Measurements from ENCODE around the gene DLX1. TPM values are rescaled to one million over a fixed set of nuclear protein-coding genes. Genes with fewer than 3 reads are reported as not detected.

DLX1 gene
- polyA plus RNA-seq, 3 donors, result 0.05 TPM; not detected in 2

DNA sequence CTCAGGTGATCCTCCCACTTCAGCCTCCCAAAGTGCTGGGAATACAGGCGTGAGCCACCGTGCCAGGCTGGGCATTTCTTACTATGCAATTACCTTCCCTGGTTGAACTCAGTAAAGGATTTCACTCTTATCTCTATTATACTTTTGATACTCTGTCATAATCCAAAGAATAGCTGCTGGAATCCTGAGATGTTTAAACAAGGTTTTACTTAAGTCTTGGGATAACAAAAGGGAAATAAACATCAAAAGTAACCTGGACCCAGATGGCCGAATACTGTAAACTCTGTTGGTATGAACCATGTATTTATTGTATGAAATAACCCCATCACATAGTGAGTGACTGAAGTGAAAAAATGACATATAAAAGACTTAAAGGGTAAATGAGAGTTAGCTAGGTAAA, 29.3 kb downstream of the DLX1 start:
- peaks cover 0 to 5% (median 3%) of the 10 kb centered on the region in 7 donors for H3K9me3 Mint-ChIP-seq
- H3K27ac Mint-ChIP-seq, result no peak overlapping the region
- peaks cover 0 to 4% of the 10 kb centered on the region in 2 donors for H3K9me3 ChIP-seq (replicated peaks in 1 of 2; ENCODE audit: control insufficient read depth in 1 of 2, insufficient read depth in 1 of 2, low read length in 2 of 2)
- no CpG with 5 or more reads among the region's 3 CpGs for WGBS (ENCODE audit: insufficient coverage)
- H3K4me1 Mint-ChIP-seq, result peaks cover 12% of the 10 kb centered on the region
- H3K4me1 ChIP-seq (ENCODE audit: control insufficient read depth in 1 of 2, insufficient read depth in 2 of 2, low read length in 2 of 2), result peaks cover 7% of the 10 kb centered on the region in 2 donors
- TF ChIP-seq, protein P1, sequence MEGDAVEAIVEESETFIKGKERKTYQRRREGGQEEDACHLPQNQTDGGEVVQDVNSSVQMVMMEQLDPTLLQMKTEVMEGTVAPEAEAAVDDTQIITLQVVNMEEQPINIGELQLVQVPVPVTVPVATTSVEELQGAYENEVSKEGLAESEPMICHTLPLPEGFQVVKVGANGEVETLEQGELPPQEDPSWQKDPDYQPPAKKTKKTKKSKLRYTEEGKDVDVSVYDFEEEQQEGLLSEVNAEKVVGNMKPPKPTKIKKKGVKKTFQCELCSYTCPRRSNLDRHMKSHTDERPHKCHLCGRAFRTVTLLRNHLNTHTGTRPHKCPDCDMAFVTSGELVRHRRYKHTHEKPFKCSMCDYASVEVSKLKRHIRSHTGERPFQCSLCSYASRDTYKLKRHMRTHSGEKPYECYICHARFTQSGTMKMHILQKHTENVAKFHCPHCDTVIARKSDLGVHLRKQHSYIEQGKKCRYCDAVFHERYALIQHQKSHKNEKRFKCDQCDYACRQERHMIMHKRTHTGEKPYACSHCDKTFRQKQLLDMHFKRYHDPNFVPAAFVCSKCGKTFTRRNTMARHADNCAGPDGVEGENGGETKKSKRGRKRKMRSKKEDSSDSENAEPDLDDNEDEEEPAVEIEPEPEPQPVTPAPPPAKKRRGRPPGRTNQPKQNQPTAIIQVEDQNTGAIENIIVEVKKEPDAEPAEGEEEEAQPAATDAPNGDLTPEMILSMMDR (IDR thresholded peaks at IDR 0.05), result no peak
- no peaks in the 10 kb centered on the region for H3K79me2 ChIP-seq (ENCODE audit: insufficient read depth, low read length)
- H3K36me3 ChIP-seq (replicated peaks in 1 of 2; ENCODE audit: control insufficient read depth in 1 of 2, insufficient read depth in 2 of 2, low read length in 2 of 2), result no peaks in the 10 kb centered on the region
- H3K27ac ChIP-seq (ENCODE audit: low read depth in 1 of 2, low read length in 2 of 2), result no peak overlapping the region
- H3K9ac ChIP-seq (ENCODE audit: insufficient read depth, low read length, poor library complexity, severe bottlenecking), result no peak overlapping the region
- intact Hi-C loops (cut with micrococcal nuclease), result no loop called here
- H3K4me2 ChIP-seq (replicated peaks; ENCODE audit: extremely low read depth, low read length, poor library complexity, severe bottlenecking), result no peak overlapping the region
- no peak overlapping the region for H2AFZ ChIP-seq (ENCODE audit: insufficient read depth, low read depth, low read length, poor library complexity, severe bottlenecking)
- H3K4me3 ChIP-seq (replicated peaks in 1 of 3; ENCODE audit: low read depth in 2 of 3, low read length in 3 of 3), result no peak overlapping the region
- DNase-seq, result no peak
- no peak overlapping the region for H3K4me3 Mint-ChIP-seq
- no peaks in the 10 kb centered on the region for H4K20me1 ChIP-seq (ENCODE audit: insufficient read depth, low read length)
- H3K27me3 Mint-ChIP-seq (ENCODE audit: low read depth in 3 of 3), result peaks cover 12 to 33% (median 23%) of the 10 kb centered on the region in 3 donors
- H3K27me3 ChIP-seq (ENCODE audit: control insufficient read depth in 2 of 2, insufficient read depth in 2 of 2, low read length in 2 of 2), result peaks cover 9 to 27% of the 10 kb centered on the region in 2 donors
- peaks cover 0 to 5% of the 10 kb centered on the region in 2 donors for H3K36me3 Mint-ChIP-seq

DNA sequence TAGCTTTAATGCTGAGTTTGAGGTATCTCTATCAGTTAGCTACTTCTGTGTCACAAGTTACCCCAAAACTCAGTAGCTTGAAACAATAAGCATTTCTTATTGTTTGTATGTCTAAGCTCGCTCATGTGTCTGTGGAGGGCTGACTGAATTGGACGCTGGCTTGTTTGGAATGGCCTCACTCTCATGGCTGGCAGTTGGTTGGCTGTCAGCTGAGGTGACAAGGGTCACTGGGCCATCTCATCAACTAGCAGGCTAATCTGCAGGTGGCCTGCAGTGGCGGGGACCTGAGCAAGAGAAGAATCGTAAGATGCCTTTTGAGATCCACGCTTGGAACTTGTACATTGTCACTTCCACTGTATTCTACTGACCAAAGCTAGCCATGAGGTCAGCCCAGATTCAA, 30.8 kb downstream of the DLX1 start:
- 93% methylated on average over 3 of the region's 5 CpGs for WGBS (ENCODE audit: insufficient coverage)
- Histone ChIP-seq H3K27me3 (ENCODE audit: control insufficient read depth in 2 of 2, insufficient read depth in 2 of 2, low read length in 2 of 2) (peaks cover 2 to 19% of the 10 kb centered on the region in 2 donors), H3K9ac (ENCODE audit: insufficient read depth, low read length, poor library complexity, severe bottlenecking) (no peak overlapping the region), H3K36me3 (replicated peaks in 1 of 2; ENCODE audit: control insufficient read depth in 1 of 2, insufficient read depth in 2 of 2, low read length in 2 of 2) (no peaks in the 10 kb centered on the region), H4K20me1 (ENCODE audit: insufficient read depth, low read length) (no peaks in the 10 kb centered on the region), H3K79me2 (ENCODE audit: insufficient read depth, low read length) (no peaks in the 10 kb centered on the region), H3K4me1 (ENCODE audit: control insufficient read depth in 1 of 2, insufficient read depth in 2 of 2, low read length in 2 of 2) (no peaks in the 10 kb centered on the region), H3K4me3 (replicated peaks in 1 of 3; ENCODE audit: low read depth in 2 of 3, low read length in 3 of 3) (no peak overlapping the region), H3K9me3 (replicated peaks in 1 of 2; ENCODE audit: control insufficient read depth in 1 of 2, insufficient read depth in 1 of 2, low read length in 2 of 2) (no peaks in the 10 kb centered on the region), H2AFZ (ENCODE audit: insufficient read depth, low read depth, low read length, poor library complexity, severe bottlenecking) (no peak overlapping the region), H3K27ac (ENCODE audit: low read depth in 1 of 2, low read length in 2 of 2) (no peak overlapping the region), H3K4me2 (replicated peaks; ENCODE audit: extremely low read depth, low read length, poor library complexity, severe bottlenecking) (no peak overlapping the region)
- DNase-seq, result no peak
- no peak overlapping the region for H3K4me3 Mint-ChIP-seq
- H3K4me1 Mint-ChIP-seq, result peaks cover 5% of the 10 kb centered on the region
- H3K36me3 Mint-ChIP-seq, result no peaks in the 10 kb centered on the region
- no peak overlapping the region for H3K27ac Mint-ChIP-seq
- H3K27me3 Mint-ChIP-seq (ENCODE audit: low read depth in 3 of 3), result peaks cover 6 to 24% (median 18%) of the 10 kb centered on the region in 3 donors
- TF ChIP-seq, protein P1 (IDR thresholded peaks at IDR 0.05), result no peak
- no peaks in the 10 kb centered on the region for H3K9me3 Mint-ChIP-seq
- intact Hi-C loops (cut with micrococcal nuclease), result no loop called here
